ENCODE measurements around the gene MAP4K1.
"Not testable (repeated sequence)": the region's sequence is repeated elsewhere in the genome, so short reads cannot be mapped to it uniquely, and the experiment has no call there.

Gene MAP4K1

GRCh38 chr19:38650911-38651584 lies 33.3 kb upstream of the MAP4K1 start:
- DNase-seq, result no peak

- DNase-seq, result no peak
Observed at GRCh38 chr19:38650172-38650775, 32.5 kb upstream of the MAP4K1 start.

- DNase-seq, result no peak
Observed at GRCh38 chr19:38649305-38650171, 31.8 kb upstream of the MAP4K1 start.

- no peak for DNase-seq
Observed at GRCh38 chr19:38648769-38649304, 31.1 kb upstream of the MAP4K1 start.

- no peak for DNase-seq
Observed at GRCh38 chr19:38647966-38648768, 30.4 kb upstream of the MAP4K1 start.

GRCh38 chr19:38647368-38647965 lies 29.7 kb upstream of the MAP4K1 start, which contains the start of gene ACTN4:
Gene ACTN4, plus strand, starts transcription at chr19:38647649. Its CDS starts 97 bp downstream, at chr19:38647746.
- peak; percentile 90 for DNase-seq

- DNase-seq, result no peak
Observed at GRCh38 chr19:38644719-38645118, 27.0 kb upstream of the MAP4K1 start.

- DNase-seq, result no peak
Observed at GRCh38 chr19:38642176-38642575, 24.4 kb upstream of the MAP4K1 start.

- no peak for DNase-seq
Observed at GRCh38 chr19:38640368-38640767, 22.6 kb upstream of the MAP4K1 start.

GRCh38 chr19:38639679-38640078 lies 21.9 kb upstream of the MAP4K1 start:
- no peak for DNase-seq

GRCh38 chr19:38638461-38638860 lies 20.7 kb upstream of the MAP4K1 start:
- DNase-seq, result no peak

GRCh38 chr19:38635483-38636399 lies 18.0 kb upstream of the MAP4K1 start:
- DNase-seq, result no peak

GRCh38 chr19:38634757-38635482 lies 17.2 kb upstream of the MAP4K1 start:
- DNase-seq, result no peak

- DNase-seq, result no peak
Observed at GRCh38 chr19:38632476-38633213, 14.9 kb upstream of the MAP4K1 start.

- DNase-seq, result not testable (repeated sequence)
Observed at GRCh38 chr19:38631811-38632475, 14.2 kb upstream of the MAP4K1 start.

- DNase-seq, result not testable (repeated sequence)
Observed at GRCh38 chr19:38631301-38631700, 13.5 kb upstream of the MAP4K1 start.

- DNase-seq, result no peak
Observed at GRCh38 chr19:38629568-38629967, 11.8 kb upstream of the MAP4K1 start.

- DNase-seq, result no peak
Observed at GRCh38 chr19:38626401-38626800, 8.6 kb upstream of the MAP4K1 start.

GRCh38 chr19:38624822-38625221 lies 7.1 kb upstream of the MAP4K1 start:
- no peak for DNase-seq

Data from NCI-H510A (cell line).